ENCODE data around the gene SRMS.

Gene SRMS

GRCh38 chr20:63498960-63499337, 48.6 kb downstream of the SRMS start, which contains the start of gene EEF1A2:
Gene EEF1A2 (minus strand): TSS chr20:63499083. CDS start chr20:63497763, 1,320 bp downstream.
- DNase-seq (ENCODE audit: low read depth in 1 of 2, low spot score in 1 of 2): peak; percentile 87 to 93
- TF ChIP-seq JUND (IDR thresholded peaks at IDR 0.05; ENCODE audit: low read depth): no peak
- in situ Hi-C loops (cut with HindIII; ENCODE audit: low pct_unique_long_range_greater_than_20kb, low sequenced_read_pairs): no loop called here

- TF ChIP-seq JUND (IDR thresholded peaks at IDR 0.05; ENCODE audit: low read depth): no peak
- peak; percentile 71 to 81 for DNase-seq (ENCODE audit: low read depth in 1 of 2, low spot score in 1 of 2)
- in situ Hi-C loops (cut with HindIII; ENCODE audit: low pct_unique_long_range_greater_than_20kb, low sequenced_read_pairs): no loop called here
These were observed 49.3 kb downstream of the SRMS start for GRCh38 chr20:63497946-63498935.

- TF ChIP-seq JUND (IDR thresholded peaks at IDR 0.05; ENCODE audit: low read depth): no peak
- no peak for DNase-seq (ENCODE audit: low read depth in 1 of 2, low spot score in 1 of 2)
- in situ Hi-C loops (cut with HindIII; ENCODE audit: low pct_unique_long_range_greater_than_20kb, low sequenced_read_pairs): no loop called here
These were observed 50.2 kb downstream of the SRMS start for GRCh38 chr20:63497138-63497945.

- TF ChIP-seq JUND (IDR thresholded peaks at IDR 0.05; ENCODE audit: low read depth): no peak
- in situ Hi-C loops (cut with HindIII; ENCODE audit: low pct_unique_long_range_greater_than_20kb, low sequenced_read_pairs): no loop called here
- DNase-seq (ENCODE audit: low read depth in 1 of 2, low spot score in 1 of 2): no peak
These were observed 50.9 kb downstream of the SRMS start for GRCh38 chr20:63496596-63497120.

- in situ Hi-C loops (cut with HindIII; ENCODE audit: low pct_unique_long_range_greater_than_20kb, low sequenced_read_pairs): no loop called here
- no peak for TF ChIP-seq JUND (IDR thresholded peaks at IDR 0.05; ENCODE audit: low read depth)
These were observed 51.6 kb downstream of the SRMS start for GRCh38 chr20:63495741-63496595.

GRCh38 chr20:63495167-63495720, 52.3 kb downstream of the SRMS start:
- in situ Hi-C loops (cut with HindIII; ENCODE audit: low pct_unique_long_range_greater_than_20kb, low sequenced_read_pairs): no loop called here
- no peak for DNase-seq (ENCODE audit: low read depth in 1 of 2, low spot score in 1 of 2)
- no peak for TF ChIP-seq JUND (IDR thresholded peaks at IDR 0.05; ENCODE audit: low read depth)

More at GRCh38 chr20:63495741-63496595, 51.6 kb downstream of the SRMS start:
- DNase-seq (ENCODE audit: low read depth in 1 of 2, low spot score in 1 of 2): peak; percentile 64 to 75

GRCh38 chr20:63494420-63495166, 53.0 kb downstream of the SRMS start:
- no peak for TF ChIP-seq JUND (IDR thresholded peaks at IDR 0.05; ENCODE audit: low read depth)
- no peak for DNase-seq (ENCODE audit: low read depth in 1 of 2, low spot score in 1 of 2)
- in situ Hi-C loops (cut with HindIII; ENCODE audit: low pct_unique_long_range_greater_than_20kb, low sequenced_read_pairs): no loop called here

- DNase-seq (ENCODE audit: low read depth in 1 of 2, low spot score in 1 of 2): no peak
- in situ Hi-C loops (cut with HindIII; ENCODE audit: low pct_unique_long_range_greater_than_20kb, low sequenced_read_pairs): no loop called here
- TF ChIP-seq JUND (IDR thresholded peaks at IDR 0.05; ENCODE audit: low read depth): no peak
These were observed 53.5 kb downstream of the SRMS start for GRCh38 chr20:63494084-63494419.

GRCh38 chr20:63493563-63494020, 54.0 kb downstream of the SRMS start:
- TF ChIP-seq JUND (IDR thresholded peaks at IDR 0.05; ENCODE audit: low read depth): no peak
- DNase-seq (ENCODE audit: low read depth in 1 of 2, low spot score in 1 of 2): no peak
- in situ Hi-C loops (cut with HindIII; ENCODE audit: low pct_unique_long_range_greater_than_20kb, low sequenced_read_pairs): no loop called here

- TF ChIP-seq JUND (IDR thresholded peaks at IDR 0.05; ENCODE audit: low read depth): no peak
- in situ Hi-C loops (cut with HindIII; ENCODE audit: low pct_unique_long_range_greater_than_20kb, low sequenced_read_pairs): no loop called here
- DNase-seq (ENCODE audit: low read depth in 1 of 2, low spot score in 1 of 2): no peak
These were observed 54.6 kb downstream of the SRMS start for GRCh38 chr20:63492982-63493381.

- no peak for DNase-seq (ENCODE audit: low read depth in 1 of 2, low spot score in 1 of 2)
- TF ChIP-seq JUND (IDR thresholded peaks at IDR 0.05; ENCODE audit: low read depth): no peak
- in situ Hi-C loops (cut with HindIII; ENCODE audit: low pct_unique_long_range_greater_than_20kb, low sequenced_read_pairs): no loop called here
These were observed 55.0 kb downstream of the SRMS start for GRCh38 chr20:63492518-63492917.

Data from T47D (cell line).